ENCODE data around the gene FUT3. TPM values are rescaled to one million over a fixed set of nuclear protein-coding genes. Genes with fewer than 3 reads are reported as not detected.

FUT3 gene
- total and polyA plus RNA-seq, 9 of the 15 experiments (the other 6 are each of a cell fraction or from before 2014, with no cell fraction given) = 0.09 TPM; not detected in 8

- ATAC-seq (no peak), FAIRE-seq (no peak), DNase-seq (ENCODE audit: extremely low read depth in 1 of 4, low spot score in 3 of 4) (no peak)
- Histone ChIP-seq H3K79me2 (ENCODE audit: control insufficient read depth, insufficient read depth, low read length) (no peaks in the 10 kb centered on the region), H3K9me1 (ENCODE audit: control insufficient read depth, insufficient read depth, low read length) (no peaks in the 10 kb centered on the region), H3K4me1 (replicated peaks in 1 of 2; ENCODE audit: control insufficient read depth in 2 of 2, insufficient read depth in 2 of 2, low read length in 2 of 2) (peaks cover 0 to 23% of the 10 kb centered on the region in 2 experiments; a peak in 2 of 5 replicates), H4K20me1 (replicated peaks; ENCODE audit: control insufficient read depth, insufficient read depth, low read length) (peaks cover 3% of the 10 kb centered on the region; the same call in 1 of the 2 replicates), H3K4me2 (ENCODE audit: insufficient read depth, low read length) (no peak overlapping the region), H2AFZ (ENCODE audit: low read depth, low read length) (no peak overlapping the region), H3K4me3 (no peak overlapping the region), H3K9ac (ENCODE audit: insufficient read depth in 1 of 2, low read depth in 2 of 2, low read length in 2 of 2) (no peak overlapping the region), H3K27me3 (ENCODE audit: control insufficient read depth in 2 of 2, insufficient read depth in 2 of 2, low read length in 2 of 2) (peaks cover 1 to 29% of the 10 kb centered on the region in 2 experiments; a peak in 2 of 5 replicates), H3K36me3 (ENCODE audit: control insufficient read depth, insufficient read depth, low read length) (no peaks in the 10 kb centered on the region), H3K27ac (ENCODE audit: extremely low read depth, low read depth, low read length) (no peak overlapping the region), H3K9me3 (replicated peaks; ENCODE audit: control insufficient read depth, insufficient read depth, low read depth, low read length) (no peaks in the 10 kb centered on the region)
- ChIA-PET CTCF (ENCODE audit: low intra/inter-chr PET ratio) (no interaction called here), POLR2A (interaction anchor here (1.0 kb wide), 1 partner anchor 24 kb away, joined by 3 read pairs; no protein-coding TSS in a partner anchor)
- BruUV-seq (replicated peaks) = no TSS peak
- intact Hi-C loops (cut with micrococcal nuclease) = no loop called here
- WGBS (ENCODE audit: insufficient coverage, low coverage, missing lambda C conversion rate) = 11% methylated on average over 9 of the region's 11 CpGs
- in situ Hi-C loops (cut with MboI) = no loop called here
- no peak for TF ChIP-seq HMG20B (CRISPR knock-in tag; IDR thresholded peaks at IDR 0.05)
- TF ChIP-seq MGA (IDR thresholded peaks at IDR 0.05) = no peak
- no peak for TF ChIP-seq ZFP1 (CRISPR knock-in tag; IDR thresholded peaks at IDR 0.05)
- no peak for TF ChIP-seq BRF2 (IDR thresholded peaks at IDR 0.05; ENCODE audit: borderline replicate concordance, insufficient read depth, insufficient read length)
- TF ChIP-seq DIDO1 (tag; IDR thresholded peaks at IDR 0.05; ENCODE audit: low read depth) = no peak
- TF ChIP-seq ZNF644 (tag; IDR thresholded peaks at IDR 0.05; ENCODE audit: low read depth) = no peak
- TF ChIP-seq GATA2 (CRISPR knock-in tag; IDR thresholded peaks at IDR 0.05) = 0 out of 2 replicates have a peak, but pooled peaks have one; percentile 13
- TF ChIP-seq CBX2 (IDR thresholded peaks at IDR 0.05; ENCODE audit: insufficient read depth, low read length, poor library complexity, severe bottlenecking) = no peak
These were observed 11.9 kb upstream of the FUT3 start for GRCh38 chr19:5863030-5863665.

All from K562 (cell line).